GM12878 (cell line): ENCODE results near the gene ABCC4.

Source experiments
- ATF3 ChIP-seq: IDR thresholded peaks from 2 replicates; pipeline ENCODE4 v1.6.1; 2011; ENCODE audit warnings: low read depth, mild to moderate bottlenecking, low read length, moderate library complexity, borderline replicate concordance; ENCODE audit errors: extremely low read depth
- BHLHE40 ChIP-seq, 2 experiments: fragments of 450-650 bp in 1 of 2; IDR thresholded peaks; 2 replicates each; pipeline ENCODE4 v1.6.1; 2011 to 2017; ENCODE audit warnings: low read depth in 2 of 2, borderline replicate concordance in 1 of 2, improper control_type of control experiment in 1 of 2, low read length in 1 of 2, mild to moderate bottlenecking in 1 of 2
- CHD1 ChIP-seq: IDR thresholded peaks from 2 replicates; pipeline ENCODE4 v1.6.1; 2012; ENCODE audit warnings: low read depth, low read length, improper control_type of control experiment
- CTCF ChIP-seq, 3 experiments: IDR thresholded peaks in 2 of 3; conservative IDR thresholded peaks in 1 of 3; 2 replicates each; pipeline ENCODE4 v1.5.1; 2011; ENCODE audit warnings: low read depth in 3 of 3, low read length in 3 of 3, mild to moderate bottlenecking in 3 of 3, control low read depth in 2 of 3, moderate library complexity in 2 of 3, inconsistent platforms in 1 of 3, mixed read lengths in 1 of 3; ENCODE audit not compliant: control insufficient read depth in 2 of 3, insufficient read depth in 1 of 3; ENCODE audit errors: extremely low read depth in 1 of 3
- EGR1 ChIP-seq, 2 experiments: IDR thresholded peaks; 1 replicate in 1 of 2; 2 replicates in 1 of 2; pipeline ENCODE4 v1.6.1; 2011 to 2012; ENCODE audit warnings: low read depth in 2 of 2, low read length in 2 of 2, borderline replicate concordance in 1 of 2, mild to moderate bottlenecking in 1 of 2, moderate library complexity in 1 of 2
- EZH2 ChIP-seq: IDR thresholded peaks from 2 replicates; pipeline ENCODE4 v1.6.1; 2012; ENCODE audit warnings: low read depth, mild to moderate bottlenecking, control low read depth, inconsistent platforms, low read length, borderline replicate concordance; ENCODE audit not compliant: control insufficient read depth
- POLR2A ChIP-seq: IDR thresholded peaks from 2 replicates; pipeline ENCODE4 v1.6.1; 2011; ENCODE audit warnings: low read depth, mild to moderate bottlenecking, low read length
- POLR2AphosphoS5 ChIP-seq: IDR thresholded peaks from 2 replicates; pipeline ENCODE4 v1.6.1; 2011; ENCODE audit warnings: mild to moderate bottlenecking, low read length, inconsistent platforms
- RFX5 ChIP-seq: IDR thresholded peaks from 2 replicates; pipeline ENCODE4 v1.6.1; 2011; ENCODE audit warnings: low read depth, low read length, improper control_type of control experiment
- SMC3 ChIP-seq: IDR thresholded peaks from 2 replicates; pipeline ENCODE4 v1.6.1; 2011; ENCODE audit warnings: low read length, improper control_type of control experiment, borderline replicate concordance
- USF2 ChIP-seq: IDR thresholded peaks from 2 replicates; pipeline ENCODE4 v1.6.1; 2011; ENCODE audit warnings: low read depth, low read length, improper control_type of control experiment, borderline replicate concordance

- TF ChIP-seq USF2 (no peak), CTCF (IDR thresholded peaks at IDR 0.05 in 2 of 3, conservative IDR thresholded peaks at IDR 0.05 in 1 of 3; ENCODE audit: control insufficient read depth in 2 of 3, extremely low read depth in 1 of 3, insufficient read depth in 1 of 3, low read depth in 3 of 3, low read length in 3 of 3) (no peak), SMC3 (no peak), POLR2A (no peak), EZH2 (no peak), POLR2AphosphoS5 (no peak), CHD1 (no peak), ATF3 (no peak), EGR1 (IDR thresholded peaks at IDR 0.05; ENCODE audit: borderline replicate concordance in 1 of 2, low read depth in 2 of 2, low read length in 2 of 2) (no peak), RFX5 (no peak), BHLHE40 (IDR thresholded peaks at IDR 0.05; ENCODE audit: borderline replicate concordance in 1 of 2, low read depth in 2 of 2, low read length in 1 of 2) (no peak)
These were observed 154.8 kb downstream of the ABCC4 start for GRCh38 chr13:95146486-95146885.
